Measurements from ENCODE around the gene FHAD1. TPM values are rescaled to one million over a fixed set of nuclear protein-coding genes. Genes with fewer than 3 reads are reported as not detected.

The FHAD1 gene
- total RNA-seq, 1 experiment from 2014 or later = not detected

- Mint-ChIP-seq H3K9me3 (ENCODE audit: unreplicated experiment) (no peaks in the 10 kb centered on the region), H3K27ac (ENCODE audit: low read depth, unreplicated experiment) (no peak overlapping the region), H3K4me1 (ENCODE audit: insufficient read depth, unreplicated experiment) (no peaks in the 10 kb centered on the region), H3K4me3 (ENCODE audit: unreplicated experiment) (no peak overlapping the region), H3K36me3 (ENCODE audit: insufficient read depth, unreplicated experiment) (no peaks in the 10 kb centered on the region), H3K27me3 (ENCODE audit: insufficient read depth, unreplicated experiment) (no peaks in the 10 kb centered on the region)
- CTCF ChIA-PET = no interaction called here
- POLR2A ChIA-PET = interaction anchor here (1.0 to 1.2 kb wide), 2 partner anchors 12 to 54 kb away, joined by 3 to 6 read pairs; partner anchors contain the start of gene TMEM51
- DNase-seq (ENCODE audit: unreplicated experiment) = no peak
- no TSS peak for BruUV-seq (replicated peaks)
- intact Hi-C loops (cut with micrococcal nuclease) = no loop called here
- no peak for TF ChIP-seq CTCF (IDR thresholded peaks at IDR 0.05; ENCODE audit: unreplicated experiment)
Observed at GRCh38 chr1:15207031-15207828, 39.8 kb upstream of the FHAD1 start.

GRCh38 chr1:15207829-15208429, 39.1 kb upstream of the FHAD1 start:
- H3K4me1 Mint-ChIP-seq (ENCODE audit: insufficient read depth, unreplicated experiment) = no peaks in the 10 kb centered on the region
- H3K36me3 Mint-ChIP-seq (ENCODE audit: insufficient read depth, unreplicated experiment) = no peaks in the 10 kb centered on the region
- H3K9me3 Mint-ChIP-seq (ENCODE audit: unreplicated experiment) = no peaks in the 10 kb centered on the region
- no peak for TF ChIP-seq CTCF (IDR thresholded peaks at IDR 0.05; ENCODE audit: unreplicated experiment)
- no TSS peak for BruUV-seq (replicated peaks)
- ChIA-PET CTCF (interaction anchor here (0.7 kb wide), 1 partner anchor 55 kb away, joined by 4 read pairs; no protein-coding TSS in a partner anchor), POLR2A (interaction anchor here (0.7 to 1.0 kb wide), 2 partner anchors 13 to 765 kb away, joined by 3 to 4 read pairs; no protein-coding TSS in a partner anchor)
- H3K27me3 Mint-ChIP-seq (ENCODE audit: insufficient read depth, unreplicated experiment) = no peaks in the 10 kb centered on the region
- no peak overlapping the region for H3K27ac Mint-ChIP-seq (ENCODE audit: low read depth, unreplicated experiment)
- no peak for DNase-seq (ENCODE audit: unreplicated experiment)
- intact Hi-C loops (cut with micrococcal nuclease) = no loop called here
- H3K4me3 Mint-ChIP-seq (ENCODE audit: unreplicated experiment) = no peak overlapping the region

- Mint-ChIP-seq H3K9me3 (ENCODE audit: unreplicated experiment) (no peaks in the 10 kb centered on the region), H3K4me3 (ENCODE audit: unreplicated experiment) (no peak overlapping the region), H3K27me3 (ENCODE audit: insufficient read depth, unreplicated experiment) (no peaks in the 10 kb centered on the region), H3K36me3 (ENCODE audit: insufficient read depth, unreplicated experiment) (no peaks in the 10 kb centered on the region), H3K27ac (ENCODE audit: low read depth, unreplicated experiment) (no peak overlapping the region), H3K4me1 (ENCODE audit: insufficient read depth, unreplicated experiment) (no peaks in the 10 kb centered on the region)
- TF ChIP-seq CTCF (IDR thresholded peaks at IDR 0.05; ENCODE audit: unreplicated experiment) = no peak
- no TSS peak for BruUV-seq (replicated peaks)
- ChIA-PET POLR2A (interaction anchor here (0.7 to 1.0 kb wide), 3 partner anchors 9 to 37 kb away, joined by 3 read pairs; no protein-coding TSS in a partner anchor), CTCF (interaction anchor here (0.6 to 0.9 kb wide), 2 partner anchors 58 to 93 kb away, joined by 3 read pairs; no protein-coding TSS in a partner anchor)
- intact Hi-C loops (cut with micrococcal nuclease) = no loop called here
- DNase-seq (ENCODE audit: unreplicated experiment) = no peak
Observed at GRCh38 chr1:15210651-15211375, 36.2 kb upstream of the FHAD1 start.

GRCh38 chr1:15211424-15211823, 35.6 kb upstream of the FHAD1 start:
- intact Hi-C loops (cut with micrococcal nuclease) = no loop called here
- CTCF ChIA-PET = interaction anchor here (0.6 to 1.0 kb wide), 2 partner anchors 59 to 61 kb away, joined by 3 read pairs; no protein-coding TSS in a partner anchor
- POLR2A ChIA-PET = interaction anchor here (0.7 to 1.0 kb wide), 3 partner anchors 8 to 37 kb away, joined by 3 read pairs; no protein-coding TSS in a partner anchor
- Mint-ChIP-seq H3K4me3 (ENCODE audit: unreplicated experiment) (no peak overlapping the region), H3K27me3 (ENCODE audit: insufficient read depth, unreplicated experiment) (no peaks in the 10 kb centered on the region), H3K27ac (ENCODE audit: low read depth, unreplicated experiment) (no peak overlapping the region), H3K9me3 (ENCODE audit: unreplicated experiment) (no peaks in the 10 kb centered on the region), H3K4me1 (ENCODE audit: insufficient read depth, unreplicated experiment) (no peaks in the 10 kb centered on the region), H3K36me3 (ENCODE audit: insufficient read depth, unreplicated experiment) (peaks cover 6% of the 10 kb centered on the region)
- no peak for DNase-seq (ENCODE audit: unreplicated experiment)
- no peak for TF ChIP-seq CTCF (IDR thresholded peaks at IDR 0.05; ENCODE audit: unreplicated experiment)
- no TSS peak for BruUV-seq (replicated peaks)

Data from MCF 10A (cell line).